Neural crest cell (in vitro differentiated cells): ENCODE measurements around the gene FASN. TPM values are rescaled to one million over a fixed set of nuclear protein-coding genes. Genes with fewer than 3 reads are reported as not detected.

Experiments used
- DNase-seq: peaks from one replicate; pipeline ENCODE4 v3.0.0; 2021; ENCODE audit warnings: low read depth, mixed read lengths, low spot score
- H3K27ac Mint-ChIP-seq: one replicate; pipeline ENCODE4 v1.8.0; 2021; ENCODE audit warnings: mild to moderate bottlenecking, mixed read lengths; ENCODE audit not compliant: unreplicated experiment
- H3K27me3 Mint-ChIP-seq: 2 replicates; pipeline ENCODE4 v1.8.0; 2021; ENCODE audit warnings: low read depth, mild to moderate bottlenecking, mixed read lengths
- H3K36me3 Mint-ChIP-seq: 2 replicates; pipeline ENCODE4 v1.8.0; 2021; ENCODE audit warnings: low read depth, mild to moderate bottlenecking, mixed read lengths
- H3K4me1 Mint-ChIP-seq: 2 replicates; pipeline ENCODE4 v1.8.0; 2021; ENCODE audit warnings: mixed read lengths
- H3K4me3 Mint-ChIP-seq: one replicate; pipeline ENCODE4 v1.8.0; 2021; ENCODE audit warnings: mild to moderate bottlenecking, mixed read lengths
- H3K9me3 Mint-ChIP-seq: 2 replicates; pipeline ENCODE4 v1.8.0; 2021; ENCODE audit warnings: mixed read lengths
- total RNA-seq: library from RNA; stranded (reverse); gene quantifications from 2 replicates; pipeline ENCODE4 v1.2.1, GENCODE V29; 2021
- TF ChIP-seq, protein P1 (sequence below): fragments of 200-600 bp; sonication (generic); conservative IDR thresholded peaks from 2 replicates; pipeline ENCODE4 v1.5.0; 2021; ENCODE audit warnings: antibody characterized with exemption, mild to moderate bottlenecking

FASN gene
- total RNA-seq, 1 donor from 2014 or later, result 839 TPM

DNA sequence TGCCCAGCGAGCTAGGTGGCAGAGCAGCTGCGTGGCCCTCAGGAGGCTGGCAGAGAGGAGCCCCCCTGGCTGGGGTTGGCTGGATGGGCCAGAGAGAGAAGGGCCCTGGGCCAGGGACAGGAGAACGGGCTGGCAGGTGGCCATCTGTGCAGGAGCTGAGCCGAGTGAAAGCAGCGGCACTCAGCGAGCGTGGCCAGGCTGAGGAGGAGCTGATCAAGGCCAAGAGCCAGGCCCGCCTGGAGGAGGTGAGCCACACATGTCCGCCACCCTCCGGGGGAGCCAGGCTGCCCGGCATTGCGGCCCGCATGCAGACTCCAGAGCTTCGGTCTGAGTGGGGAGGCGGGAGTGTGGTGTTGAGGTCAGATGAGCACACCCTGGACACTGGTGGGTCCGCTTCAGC, 68.6 kb downstream of the FASN start:
- Mint-ChIP-seq H3K27ac (no peak overlapping the region), H3K9me3 (no peaks in the 10 kb centered on the region), H3K27me3 (peaks cover 3% of the 10 kb centered on the region), H3K36me3 (no peaks in the 10 kb centered on the region), H3K4me1 (peaks cover 7% of the 10 kb centered on the region), H3K4me3 (peak overlapping the region; percentile 77)
- TF ChIP-seq, protein P1, sequence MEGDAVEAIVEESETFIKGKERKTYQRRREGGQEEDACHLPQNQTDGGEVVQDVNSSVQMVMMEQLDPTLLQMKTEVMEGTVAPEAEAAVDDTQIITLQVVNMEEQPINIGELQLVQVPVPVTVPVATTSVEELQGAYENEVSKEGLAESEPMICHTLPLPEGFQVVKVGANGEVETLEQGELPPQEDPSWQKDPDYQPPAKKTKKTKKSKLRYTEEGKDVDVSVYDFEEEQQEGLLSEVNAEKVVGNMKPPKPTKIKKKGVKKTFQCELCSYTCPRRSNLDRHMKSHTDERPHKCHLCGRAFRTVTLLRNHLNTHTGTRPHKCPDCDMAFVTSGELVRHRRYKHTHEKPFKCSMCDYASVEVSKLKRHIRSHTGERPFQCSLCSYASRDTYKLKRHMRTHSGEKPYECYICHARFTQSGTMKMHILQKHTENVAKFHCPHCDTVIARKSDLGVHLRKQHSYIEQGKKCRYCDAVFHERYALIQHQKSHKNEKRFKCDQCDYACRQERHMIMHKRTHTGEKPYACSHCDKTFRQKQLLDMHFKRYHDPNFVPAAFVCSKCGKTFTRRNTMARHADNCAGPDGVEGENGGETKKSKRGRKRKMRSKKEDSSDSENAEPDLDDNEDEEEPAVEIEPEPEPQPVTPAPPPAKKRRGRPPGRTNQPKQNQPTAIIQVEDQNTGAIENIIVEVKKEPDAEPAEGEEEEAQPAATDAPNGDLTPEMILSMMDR, result no peak
- DNase-seq, result no peak

DNA sequence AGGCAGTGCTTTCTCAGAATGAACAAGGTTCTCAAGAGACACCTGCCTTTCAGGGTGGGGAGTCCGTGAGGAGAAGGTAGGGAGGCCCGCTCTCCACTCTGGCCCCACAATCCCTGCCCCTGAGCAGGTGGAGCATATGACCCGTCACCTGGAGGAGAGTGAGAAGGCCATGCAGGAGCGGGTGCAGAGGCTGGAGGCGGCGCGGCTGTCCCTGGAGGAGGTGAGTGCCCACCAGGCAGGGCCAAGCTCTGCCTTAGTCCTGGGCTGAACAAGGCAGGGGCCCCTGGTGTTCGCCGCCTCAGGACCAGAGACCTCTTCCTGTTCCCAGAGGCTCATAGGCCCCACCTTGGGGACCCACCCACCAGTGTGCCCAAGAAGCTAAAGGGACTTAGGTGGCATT, 69.1 kb downstream of the FASN start:
- peak overlapping the region; percentile 77 for H3K4me3 Mint-ChIP-seq
- no peak for DNase-seq
- H3K27ac Mint-ChIP-seq, result no peak overlapping the region
- no peaks in the 10 kb centered on the region for H3K36me3 Mint-ChIP-seq
- TF ChIP-seq, protein P1, result no peak
- peaks cover 7% of the 10 kb centered on the region for H3K4me1 Mint-ChIP-seq
- H3K9me3 Mint-ChIP-seq, result no peaks in the 10 kb centered on the region
- peaks cover 3% of the 10 kb centered on the region for H3K27me3 Mint-ChIP-seq

Other genes starting within 250 kb of the FASN start
- gene P4HB, start 237.7 kb downstream of the FASN start, total RNA-seq, result 364 and 368 TPM in 2 replicates
- 405 and 429 TPM in 2 replicates for gene ARHGDIA, start 226.9 kb downstream of the FASN start, total RNA-seq
- gene ALYREF, start 206.7 kb downstream of the FASN start, total RNA-seq, result 216 and 217 TPM in 2 replicates
- gene ANAPC11, start 206.5 kb downstream of the FASN start, total RNA-seq, result 199 and 200 TPM in 2 replicates
- gene NPB, start 196.0 kb downstream of the FASN start, total RNA-seq, result 0.93 and 1.1 TPM in 2 replicates
- gene PCYT2, start 186.8 kb downstream of the FASN start, total RNA-seq, result 86.2 and 92.4 TPM in 2 replicates
- 25.5 and 26.2 TPM in 2 replicates for gene SIRT7, start 180.1 kb downstream of the FASN start, total RNA-seq
- gene MAFG, start 170.5 kb downstream of the FASN start, total RNA-seq, result 24.1 and 24.2 TPM in 2 replicates
- gene PYCR1, start 160.9 kb downstream of the FASN start, total RNA-seq, result 93.0 and 102 TPM in 2 replicates
- gene MYADML2, start 151.0 kb downstream of the FASN start, total RNA-seq, result 0.11 TPM in 1 of 2 replicates, not detected in the other
- gene NOTUM, start 137.0 kb downstream of the FASN start, total RNA-seq, result 5.9 and 6.3 TPM in 2 replicates
- 50.0 and 51.9 TPM in 2 replicates for gene ASPSCR1, start 120.6 kb downstream of the FASN start, total RNA-seq
- 129 and 135 TPM in 2 replicates for gene CENPX, start 75.4 kb downstream of the FASN start, total RNA-seq
- gene LRRC45, start 74.9 kb downstream of the FASN start, total RNA-seq, result 55.7 and 63.5 TPM in 2 replicates
- 73.6 and 75.0 TPM in 2 replicates for gene RAC3, start 66.6 kb downstream of the FASN start, total RNA-seq
- 198 and 199 TPM in 2 replicates for gene DCXR, start 60.5 kb downstream of the FASN start, total RNA-seq
- 44.5 and 46.0 TPM in 2 replicates for gene RFNG, start 46.4 kb downstream of the FASN start, total RNA-seq
- gene GPS1, start 46.3 kb downstream of the FASN start, total RNA-seq, result 154 and 156 TPM in 2 replicates
- gene DUS1L, start 32.4 kb downstream of the FASN start, total RNA-seq, result 126 and 131 TPM in 2 replicates
- 47.5 and 50.3 TPM in 2 replicates for gene CCDC57, start 114.6 kb upstream of the FASN start, total RNA-seq
- gene SLC16A3, start 130.8 kb upstream of the FASN start, total RNA-seq, result 1.5 and 8.6 TPM in 2 replicates
- gene CSNK1D, start 175.5 kb upstream of the FASN start, total RNA-seq, result 163 and 165 TPM in 2 replicates
- not detected in 2 replicates for gene CD7, start 219.4 kb upstream of the FASN start, total RNA-seq
- not detected in 2 replicates for gene SECTM1, start 235.5 kb upstream of the FASN start, total RNA-seq